IMR-90 (cell line): ENCODE data around the gene GDNF. TPM values are rescaled to one million over a fixed set of nuclear protein-coding genes. Genes with fewer than 3 reads are reported as not detected.

ENCODE experiments used
- ATAC-seq: fragments of 200-7000 bp; cut with Tn5 transposase; 2 replicates; pipeline ENCODE4 v1.9.1; 2020; ENCODE audit warnings: low read depth, mild to moderate bottlenecking, moderate library complexity
- BruUV-seq: library from RNA; stranded (reverse); fragments of 400-500 nt; replicated peaks from 2 replicates; lab custom pipeline; 2021; lab: Mats Ljungman, UMichigan
- CTCF ChIA-PET: fragments of 300-600 bp; formaldehyde crosslinking; extraction: SDS; loops from one replicate; lab custom pipeline; 2021; ENCODE audit warnings: antibody characterized with exemption; lab: Yijun Ruan, JAX
- POLR2A ChIA-PET: fragments of 300-600 bp; sonication (Branson Sonifier 250); formaldehyde crosslinking; loops from one replicate; lab custom pipeline; 2022; ENCODE audit warnings: antibody characterized with exemption; ENCODE audit not compliant: unreplicated experiment; lab: Charles Lee
- DNase-seq: peaks from one replicate; pipeline ENCODE4 v3.0.0; 2013
- H2AFZ ChIP-seq: replicated peaks from 2 replicates; pipeline ENCODE3; 2013; ENCODE audit warnings: low read length, mild to moderate bottlenecking; ENCODE audit not compliant: poor library complexity
- H2AK5ac ChIP-seq: 2 replicates; pipeline ENCODE4 v1.6.1; 2013; ENCODE audit warnings: low read depth, low read length, inconsistent platforms
- H2AK9ac ChIP-seq: replicated peaks from 2 replicates; pipeline ENCODE3; 2013; ENCODE audit warnings: mild to moderate bottlenecking, low read depth, low read length, moderate library complexity; ENCODE audit not compliant: poor library complexity
- H2BK120ac ChIP-seq: 2 replicates; pipeline ENCODE4 v1.6.1; 2013; ENCODE audit warnings: low read depth, low read length, inconsistent platforms
- H2BK15ac ChIP-seq: 3 replicates; pipeline ENCODE4 v1.6.1; 2013; ENCODE audit warnings: low read depth, low read length, inconsistent platforms
- H2BK20ac ChIP-seq: 2 replicates; pipeline ENCODE4 v1.6.1; 2013; ENCODE audit warnings: low read depth, mild to moderate bottlenecking, inconsistent platforms, low read length, moderate library complexity
- H2BK5ac ChIP-seq: 2 replicates; pipeline ENCODE4 v1.6.1; 2013; ENCODE audit warnings: mild to moderate bottlenecking, low read depth, low read length, inconsistent platforms; ENCODE audit not compliant: poor library complexity, severe bottlenecking
- H3K14ac ChIP-seq: replicated peaks from 2 replicates; pipeline ENCODE4 v1.6.1; 2013; ENCODE audit warnings: low read depth, low read length, inconsistent platforms
- H3K18ac ChIP-seq: 2 replicates; pipeline ENCODE4 v1.6.1; 2013; ENCODE audit warnings: low read depth, low read length, control low read depth
- H3K23ac ChIP-seq: 2 replicates; pipeline ENCODE4 v1.6.1; 2013; ENCODE audit warnings: low read depth, low read length, inconsistent platforms
- H3K27ac ChIP-seq: 2 replicates; pipeline ENCODE4 v1.5.1; 2013; ENCODE audit warnings: mild to moderate bottlenecking, control low read depth, low read length; ENCODE audit not compliant: insufficient read depth
- H3K27me3 ChIP-seq: 2 replicates; pipeline ENCODE4 v1.6.1; 2013; ENCODE audit warnings: low read length; ENCODE audit not compliant: control insufficient read depth, insufficient read depth
- H3K36me3 ChIP-seq: 2 replicates; pipeline ENCODE4 v1.6.1; 2013; ENCODE audit warnings: low read length, mixed read lengths; ENCODE audit not compliant: control insufficient read depth, insufficient read depth
- H3K4ac ChIP-seq: 2 replicates; pipeline ENCODE4 v1.6.1; 2013; ENCODE audit warnings: low read depth, low read length, inconsistent platforms
- H3K4me1 ChIP-seq: 2 replicates; pipeline ENCODE4 v1.6.1; 2013; ENCODE audit warnings: low read length, mixed read lengths; ENCODE audit not compliant: control insufficient read depth, insufficient read depth
- H3K4me2 ChIP-seq: 2 replicates; pipeline ENCODE4 v1.6.1; 2013; ENCODE audit warnings: low read depth, mild to moderate bottlenecking, control low read depth, low read length, moderate library complexity
- H3K4me3 ChIP-seq: 2 replicates; pipeline ENCODE4 v1.5.1; 2013; ENCODE audit warnings: low read depth, mild to moderate bottlenecking, control low read depth, low read length, moderate library complexity; ENCODE audit not compliant: insufficient read depth
- H3K56ac ChIP-seq: 2 replicates; pipeline ENCODE4 v1.6.1; 2013; ENCODE audit warnings: low read length, inconsistent platforms; ENCODE audit not compliant: insufficient read depth; ENCODE audit errors: extremely low read depth
- H3K79me1 ChIP-seq, 2 experiments: 2 replicates each; pipeline ENCODE4 v1.6.1; 2013; ENCODE audit warnings: low read length in 2 of 2, inconsistent platforms in 1 of 2, low read depth in 1 of 2
- H3K9ac ChIP-seq: 2 replicates; pipeline ENCODE4 v1.6.1; 2013; ENCODE audit warnings: low read depth, low read length, control low read depth
- H3K9me1 ChIP-seq: 2 replicates; pipeline ENCODE4 v1.6.1; 2013; ENCODE audit warnings: low read length, inconsistent platforms; ENCODE audit not compliant: insufficient read depth
- H3K9me3 ChIP-seq: 2 replicates; pipeline ENCODE4 v1.6.1; 2013; ENCODE audit warnings: low read length; ENCODE audit not compliant: control insufficient read depth, insufficient read depth
- H4K20me1 ChIP-seq: 2 replicates; pipeline ENCODE4 v1.6.1; 2013; ENCODE audit warnings: low read length, inconsistent platforms; ENCODE audit not compliant: insufficient read depth
- H4K5ac ChIP-seq: 2 replicates; pipeline ENCODE4 v1.6.1; 2013; ENCODE audit warnings: mild to moderate bottlenecking, low read depth, low read length, control low read depth
- H4K8ac ChIP-seq, 2 experiments: 2 replicates each; pipeline ENCODE4 v1.6.1; 2013; ENCODE audit warnings: low read depth in 2 of 2, low read length in 2 of 2, control low read depth in 1 of 2, inconsistent platforms in 1 of 2
- H4K91ac ChIP-seq: 2 replicates; pipeline ENCODE4 v1.6.1; 2013; ENCODE audit warnings: low read depth, low read length, inconsistent platforms; ENCODE audit not compliant: insufficient read depth
- ELK1 ChIP-seq: fragments of 150-350 bp; IDR thresholded peaks from 2 replicates; pipeline ENCODE4 v1.6.1; 2016; ENCODE audit warnings: low read depth, mild to moderate bottlenecking, low read length, moderate library complexity, borderline replicate concordance
- MAZ ChIP-seq: IDR thresholded peaks from 2 replicates; pipeline ENCODE4 v1.6.1; 2012; ENCODE audit warnings: low read depth, mild to moderate bottlenecking, low read length, improper control_type of control experiment, moderate library complexity, borderline replicate concordance
- NFE2L2 ChIP-seq: fragments of 150-350 bp; IDR thresholded peaks from 2 replicates; pipeline ENCODE4 v1.6.1; 2016; ENCODE audit warnings: low read depth, mild to moderate bottlenecking, low read length
- RCOR1 ChIP-seq: IDR thresholded peaks from 2 replicates; pipeline ENCODE4 v1.6.1; 2012; ENCODE audit warnings: mild to moderate bottlenecking, low read length, improper control_type of control experiment; ENCODE audit not compliant: insufficient replicate concordance
- WGBS, 2 experiments: methylation state at CpG; one replicate each; pipeline versions ENCODE4 v1.1.5 to v1.1.7; 2013; ENCODE audit warnings: missing lambda C conversion rate in 2 of 2; ENCODE audit not compliant: insufficient read length in 1 of 2; ENCODE audit errors: extremely low coverage in 2 of 2; 5-methylcytosine and 5-hydroxymethylcytosine counted together
- dilution Hi-C: fragments of 300-500 bp; cut with HindIII; formaldehyde crosslinking; loops from one replicate; pipeline ENCODE4 v1.14.3; 2018; ENCODE audit warnings: low sequenced_read_pairs; ENCODE audit not compliant: unreplicated experiment
- in situ Hi-C: fragments of 300-500 bp; cut with MboI; formaldehyde crosslinking; loops from 3 replicates; pipeline ENCODE4 v1.14.3; 2019; ENCODE audit warnings: low sequenced_read_pairs, inconsistent platforms, mixed read lengths
- intact Hi-C: fragments of 100-400 bp; cut with micrococcal nuclease; formaldehyde crosslinking; loops from 2 replicates; pipeline ENCODE4 v1.10.0; 2022
- polyA plus RNA-seq, 3 experiments: library from polyadenylated mRNA; depleted of rRNA; stranded (reverse); fragments of >200 nt; gene quantifications; 2 replicates each; pipeline ENCODE4 v1.2.3, GENCODE V29; 2012; ENCODE audit warnings: low replicate concordance in 1 of 3
- total RNA-seq: library from RNA; depleted of rRNA; stranded (reverse); fragments of >200 nt; gene quantifications from 2 replicates; pipeline ENCODE4 v1.2.3, GENCODE V29; 2012

The GDNF gene
- total and polyA plus RNA-seq, 2 of the 4 experiments (the other 2 are of a cell fraction) = 0.18 to 0.82 TPM

DNA sequence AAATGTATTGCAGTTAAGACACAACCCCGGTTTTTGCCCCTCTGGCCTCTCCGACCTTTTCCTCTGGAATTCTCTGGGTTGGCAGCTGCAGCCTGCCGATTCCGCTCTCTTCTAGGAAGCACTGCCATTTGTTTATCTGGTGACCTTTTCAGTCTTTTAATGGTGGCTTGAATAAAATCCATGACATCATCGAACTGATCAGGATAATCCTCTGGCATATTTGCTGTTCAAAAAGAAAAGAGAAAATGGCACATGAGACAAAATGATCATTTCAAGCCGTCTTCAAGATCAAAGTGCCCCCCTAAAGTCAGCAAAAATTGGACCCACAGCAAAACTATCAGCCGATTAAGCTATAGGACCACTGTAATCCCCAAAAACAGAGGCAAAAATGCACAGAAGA is 23.9 kb downstream of the GDNF start:
- Histone ChIP-seq H4K20me1 (no peaks in the 10 kb centered on the region), H2BK5ac (no peak overlapping the region), H3K4ac (no peak overlapping the region), H2BK120ac (no peak overlapping the region), H4K8ac (no peak overlapping the region), H3K36me3 (peaks cover 4% of the 10 kb centered on the region; the same call in 1 of the 2 replicates), H2BK15ac (no peak overlapping the region), H2AFZ (no peak overlapping the region), H3K79me1 (no peaks in the 10 kb centered on the region), H3K9me1 (no peaks in the 10 kb centered on the region), H2BK20ac (no peak overlapping the region), H4K91ac (no peak overlapping the region), H3K9me3 (no peaks in the 10 kb centered on the region), H3K23ac (no peak overlapping the region), H4K5ac (no peak overlapping the region), H3K4me2 (no peak overlapping the region), H3K9ac (no peak overlapping the region), H3K18ac (no peak overlapping the region), H3K27me3 (no peaks in the 10 kb centered on the region), H2AK5ac (no peak overlapping the region), H3K4me3 (no peak overlapping the region), H3K14ac (no peak overlapping the region), H3K27ac (no peak overlapping the region), H3K4me1 (peaks cover 6% of the 10 kb centered on the region), H3K56ac (no peak overlapping the region), H2AK9ac (no peak overlapping the region)
- TF ChIP-seq RCOR1 (no peak), ELK1 (no peak), NFE2L2 (no peak), MAZ (no peak)
- dilution Hi-C loops = no loop called here
- 71% methylated on average over 4 of the region's 7 CpGs; no CpG with 5 or more reads in 1 of the 2 experiments for WGBS, 2 experiments
- ChIA-PET CTCF (no interaction called here), POLR2A (no interaction called here)
- in situ Hi-C loops = no loop called here
- intact Hi-C loops = no loop called here
- BruUV-seq = no TSS peak
- ATAC-seq (no peak), DNase-seq (no peak)
